Jurkat, Clone E6-1 (cell line): ENCODE results near the gene EFL1.

Experiments used
- DNase-seq: peaks from one replicate; pipeline ENCODE4 v3.0.0-alpha.2; 2011; ENCODE audit warnings: low read depth, low spot score
- H3K4me3 ChIP-seq: 2 replicates; pipeline ENCODE4 v1.5.1; 2011; ENCODE audit warnings: mild to moderate bottlenecking, low read length, control low read depth, moderate library complexity

EFL1 gene

DNA sequence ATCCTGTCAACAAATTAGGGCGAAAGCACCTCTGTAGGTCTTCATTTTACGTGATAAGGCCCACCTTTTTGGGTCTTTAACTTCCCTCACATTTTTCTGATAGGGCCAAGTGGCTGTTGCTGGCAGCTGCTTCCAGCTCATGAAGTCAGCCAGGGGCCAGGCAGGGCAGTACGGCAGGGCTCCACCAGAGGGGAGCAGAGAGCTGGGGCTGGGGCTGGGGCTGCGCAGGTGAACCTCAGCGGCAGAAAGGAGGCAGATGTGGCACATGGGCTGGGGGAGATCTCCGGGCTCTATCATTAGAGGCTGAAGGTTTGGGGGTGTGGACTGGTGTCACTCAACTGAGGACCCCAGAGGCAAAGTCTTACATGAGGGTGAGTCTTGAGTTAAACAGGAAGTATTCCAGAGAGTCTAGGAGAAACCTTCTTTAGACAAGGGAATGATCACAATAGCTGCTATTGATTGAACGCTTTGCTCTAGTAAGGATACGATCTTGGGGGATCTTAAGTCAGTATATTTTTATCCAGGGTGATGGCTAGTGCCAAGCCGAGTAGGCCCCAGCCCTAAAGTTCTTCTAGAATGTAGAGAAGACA lies 153.9 kb downstream of the EFL1 start:
- DNase-seq, result peak; percentile 24
- H3K4me3 ChIP-seq, result no peak overlapping the region

DNA sequence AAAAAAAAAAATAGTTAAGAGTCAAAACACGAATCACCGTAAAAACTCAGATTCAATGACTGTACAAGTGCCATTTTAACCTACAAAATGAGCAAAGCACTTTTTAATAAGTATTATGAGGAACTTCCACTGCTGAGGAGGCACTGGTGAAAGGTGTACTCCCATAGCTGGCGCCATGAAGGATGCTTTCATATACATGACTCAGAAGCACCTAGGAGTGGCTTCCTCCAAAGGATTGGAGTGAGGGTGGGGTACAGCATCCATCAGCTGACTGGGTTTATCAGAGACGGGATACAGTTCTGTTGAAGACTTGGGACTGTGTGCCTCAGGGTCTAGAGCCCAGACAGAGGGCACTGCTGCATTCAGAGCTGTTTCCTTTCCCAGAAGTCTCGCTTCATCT lies 155.9 kb downstream of the EFL1 start:
- DNase-seq, result no peak
- H3K4me3 ChIP-seq, result no peak overlapping the region

DNA sequence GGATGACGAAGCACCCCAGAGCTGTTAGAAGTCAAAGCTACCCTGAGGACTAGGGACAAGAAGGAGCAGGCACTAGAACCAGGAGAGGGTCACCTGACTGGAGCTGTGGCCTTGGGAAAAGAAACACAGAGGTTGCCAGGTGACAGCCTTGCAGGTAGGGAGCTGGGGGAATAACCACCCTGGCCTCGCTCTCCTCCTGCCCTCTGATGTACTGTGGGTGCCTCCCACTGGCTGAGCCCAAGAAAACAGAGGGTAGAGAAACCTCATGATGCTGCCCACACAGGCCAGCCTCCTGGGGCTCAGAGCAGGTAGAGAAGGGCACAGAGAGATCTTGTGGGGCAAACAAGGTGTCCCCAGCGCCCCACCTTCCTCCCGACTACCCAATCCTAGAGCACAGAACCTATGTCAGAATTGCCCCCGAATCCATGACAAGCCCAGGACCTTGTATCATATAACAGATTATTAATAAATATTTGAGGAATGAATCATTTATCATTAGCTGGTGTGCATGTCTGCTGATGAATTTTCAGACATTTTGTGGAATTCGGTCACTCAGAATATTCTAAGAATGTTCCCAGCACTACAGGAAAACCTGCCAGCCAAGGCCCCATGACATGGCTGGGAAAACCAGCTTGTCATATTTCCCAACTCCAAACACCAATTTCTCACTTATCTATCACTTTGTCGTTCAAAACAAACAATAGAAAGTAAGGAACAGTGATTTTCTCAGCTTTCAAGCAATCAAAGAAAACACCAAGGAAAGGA lies 156.9 kb downstream of the EFL1 start:
- no peak for DNase-seq
- no peak overlapping the region for H3K4me3 ChIP-seq

DNA sequence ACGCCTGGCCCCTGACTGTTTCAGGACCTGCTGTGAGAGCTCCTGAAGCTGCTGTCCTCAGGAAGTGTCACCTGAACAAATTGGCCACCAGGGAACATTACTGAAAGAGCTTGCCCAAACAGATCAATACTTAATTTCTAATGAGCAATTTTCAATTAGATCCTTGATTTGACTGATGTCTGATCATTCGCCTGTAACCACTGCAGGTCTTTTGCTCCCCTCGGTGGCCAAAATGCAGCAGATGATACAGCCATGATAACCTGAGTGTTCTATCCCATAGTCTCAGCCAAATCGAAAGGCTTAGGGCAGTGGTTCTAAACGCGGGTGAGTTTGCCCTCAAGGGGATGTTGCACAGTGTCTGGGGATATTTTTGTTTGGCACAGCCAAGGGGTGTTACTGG lies 159.1 kb downstream of the EFL1 start:
- H3K4me3 ChIP-seq, result no peak overlapping the region
- no peak for DNase-seq

DNA sequence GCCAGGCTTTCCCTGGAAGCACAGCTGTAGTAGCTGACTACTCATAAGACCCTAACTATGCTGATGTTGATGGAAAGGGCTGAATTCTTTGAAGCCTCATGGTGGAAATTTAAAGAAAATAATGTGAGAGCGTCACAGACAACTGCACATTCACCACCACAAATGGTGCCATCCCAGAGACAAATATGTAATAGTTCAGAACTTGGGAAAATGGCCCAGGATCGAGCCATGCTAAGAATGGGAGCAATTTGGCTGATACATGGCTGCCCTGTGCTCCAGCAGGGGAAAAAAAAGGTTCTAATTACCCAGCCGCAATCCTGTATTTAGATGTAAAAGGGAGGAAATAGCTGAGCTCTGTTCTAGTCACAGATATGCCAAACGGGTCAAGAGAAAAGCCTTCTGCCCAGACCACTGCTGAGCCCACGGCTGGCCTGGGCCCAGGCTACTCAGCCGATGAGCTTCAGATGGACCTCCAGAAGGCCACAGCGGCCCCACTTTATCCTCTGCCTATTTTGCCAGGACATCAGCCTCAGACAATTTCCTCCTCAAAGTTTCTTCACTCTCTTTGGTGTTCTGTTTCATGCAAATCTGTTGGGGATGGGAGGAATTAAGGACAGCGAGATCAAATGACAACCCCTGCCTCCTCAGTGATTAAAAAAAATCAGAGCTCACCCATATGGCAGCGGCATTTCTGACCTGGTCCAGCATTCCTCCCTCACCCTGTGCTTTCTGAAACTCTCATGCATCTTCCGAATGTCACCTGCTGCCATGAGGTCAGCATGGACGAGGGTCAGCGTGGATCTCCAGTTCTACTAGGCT lies 162.2 kb downstream of the EFL1 start:
- no peak overlapping the region for H3K4me3 ChIP-seq
- no peak for DNase-seq

DNA sequence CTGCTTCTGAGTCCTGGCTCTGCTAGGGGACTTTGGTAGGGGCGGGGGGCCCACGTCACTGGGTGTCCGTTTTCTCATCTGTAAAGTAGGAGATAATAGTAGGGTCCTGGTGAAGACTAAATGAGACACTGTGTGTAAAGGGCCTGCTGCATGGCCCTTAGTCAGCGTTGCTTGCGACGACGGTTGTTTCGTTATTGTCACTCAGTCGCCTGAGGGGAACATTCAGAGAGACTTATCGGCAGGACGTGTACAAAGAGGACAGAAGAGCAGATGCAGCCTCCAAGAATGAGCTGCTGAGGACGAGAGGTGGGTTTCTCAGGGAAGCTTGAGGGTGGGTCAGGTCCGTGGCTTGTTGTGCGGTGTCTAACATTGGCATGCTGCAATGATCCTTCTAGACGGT lies 163.9 kb downstream of the EFL1 start:
- no peak overlapping the region for H3K4me3 ChIP-seq
- DNase-seq, result no peak

DNA sequence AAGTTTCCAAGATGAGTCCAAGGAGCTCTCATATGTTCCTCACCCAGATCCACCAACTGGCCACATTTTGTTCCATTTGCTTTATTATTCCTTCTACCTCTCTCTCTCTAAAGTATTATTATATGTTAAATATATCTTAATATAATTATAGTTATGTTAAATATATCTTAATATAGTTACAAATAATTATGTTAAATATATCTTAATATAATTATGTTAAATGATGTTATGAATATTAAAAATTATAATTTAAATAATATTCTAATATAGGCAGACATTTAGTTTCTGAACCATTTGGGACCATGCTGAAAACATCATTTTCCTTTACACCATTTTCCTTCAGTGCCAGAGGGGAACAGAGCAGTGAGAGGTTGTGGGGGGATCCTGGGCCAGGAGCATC lies 166.7 kb downstream of the EFL1 start:
- no peak for DNase-seq
- H3K4me3 ChIP-seq, result no peak overlapping the region

DNA sequence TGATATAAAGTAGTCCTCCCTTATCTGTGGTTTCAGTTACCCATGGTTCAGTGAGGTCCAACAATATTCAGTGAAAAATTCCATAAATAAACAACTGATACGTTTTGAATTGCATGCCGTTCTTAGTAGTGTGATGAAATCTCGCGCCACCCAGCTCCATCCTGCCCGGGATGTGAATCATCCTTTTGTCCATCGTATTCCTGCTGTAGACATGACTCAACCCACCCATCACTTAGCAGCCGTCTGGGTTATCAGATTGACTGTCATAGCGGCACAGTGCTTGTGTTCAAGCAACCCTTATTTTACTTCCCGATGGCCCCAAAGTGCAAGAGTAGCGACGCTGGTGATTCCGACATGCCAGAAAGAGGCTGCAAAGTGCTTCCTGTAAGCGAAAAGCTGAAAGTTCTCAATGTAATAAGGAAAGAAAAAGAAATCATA lies 168.7 kb downstream of the EFL1 start:
- no peak for DNase-seq
- no peak overlapping the region for H3K4me3 ChIP-seq

DNA sequence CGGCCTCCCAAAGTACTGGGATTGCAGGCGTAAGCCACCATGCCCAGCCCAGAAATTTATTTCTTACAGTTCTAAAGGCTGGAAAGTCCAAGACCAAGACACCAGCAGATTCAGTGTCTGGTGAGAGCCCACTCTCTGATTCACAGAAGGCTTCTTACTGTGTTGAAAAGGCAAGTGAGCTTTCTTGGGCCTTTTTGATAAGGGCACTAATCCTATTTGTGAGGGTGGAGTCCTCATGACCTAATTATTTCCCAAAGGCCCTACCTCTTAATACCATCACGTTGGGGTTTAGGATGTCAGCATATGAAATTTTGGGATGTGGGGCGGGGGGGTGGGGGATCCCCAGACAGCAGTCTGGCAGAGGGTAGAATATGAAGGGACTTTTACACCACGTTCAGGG lies 169.2 kb downstream of the EFL1 start:
- no peak for DNase-seq
- no peak overlapping the region for H3K4me3 ChIP-seq

DNA sequence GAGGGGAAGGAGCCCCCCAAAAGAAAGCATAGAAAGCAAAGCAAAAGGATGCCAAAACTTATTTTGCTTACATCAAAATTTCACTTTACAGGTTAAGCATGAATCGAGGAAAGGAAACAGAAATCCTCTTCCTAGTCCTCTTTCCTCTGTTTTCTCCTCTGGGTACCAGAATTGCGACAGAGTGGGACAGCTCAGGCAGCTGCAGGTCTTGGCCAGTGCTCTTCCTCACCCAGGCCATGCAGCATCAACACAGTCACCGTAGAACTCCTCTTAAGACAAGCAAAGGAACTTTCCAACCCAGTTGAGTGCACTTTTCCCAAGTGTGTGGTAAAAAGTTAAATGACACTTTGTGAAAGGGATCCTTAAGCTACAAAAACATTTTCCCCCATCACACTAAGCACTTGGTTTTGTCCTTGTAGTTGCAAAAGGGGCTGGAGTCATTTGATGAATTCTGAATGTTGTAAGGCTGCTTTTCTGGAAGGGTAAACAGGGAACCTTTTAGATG lies 170.8 kb downstream of the EFL1 start:
- no peak overlapping the region for H3K4me3 ChIP-seq
- DNase-seq, result no peak

DNA sequence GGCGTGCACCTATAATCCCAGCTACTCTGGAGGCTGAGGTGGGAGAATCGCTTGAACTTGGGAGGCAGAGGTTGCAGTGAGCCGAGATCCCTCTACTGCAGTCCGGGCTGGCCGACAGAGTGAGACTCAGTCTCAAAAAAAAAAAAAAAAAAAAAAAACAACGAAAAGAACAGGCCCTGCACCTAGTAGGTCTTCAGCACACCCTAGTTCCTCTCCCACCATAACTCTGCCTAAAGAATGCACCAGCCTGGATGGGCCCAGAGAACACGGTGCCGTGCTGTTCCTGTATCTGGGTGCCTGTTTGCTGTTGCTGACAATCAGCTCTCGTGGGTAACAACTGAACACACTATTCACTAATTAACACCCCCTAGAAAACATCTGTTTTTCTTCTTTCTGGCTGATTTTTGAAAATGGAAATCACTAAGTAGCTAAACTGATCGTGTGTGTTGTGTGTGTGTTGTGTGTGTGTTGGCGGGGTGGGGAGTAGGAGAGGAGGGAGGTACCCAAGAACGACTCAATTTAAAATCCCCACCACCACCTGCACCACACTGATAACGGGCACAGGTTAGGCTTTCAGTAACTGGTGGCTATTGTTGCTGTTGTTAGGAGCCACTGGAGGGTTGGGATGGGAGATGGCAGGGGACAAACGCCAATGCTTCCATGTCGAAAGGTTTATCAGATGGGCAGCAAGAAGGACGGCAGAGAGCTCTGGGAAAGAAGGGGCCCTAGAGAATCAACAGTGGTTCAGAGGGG lies 176.1 kb downstream of the EFL1 start:
- H3K4me3 ChIP-seq, result no peak overlapping the region
- DNase-seq, result no peak

DNA sequence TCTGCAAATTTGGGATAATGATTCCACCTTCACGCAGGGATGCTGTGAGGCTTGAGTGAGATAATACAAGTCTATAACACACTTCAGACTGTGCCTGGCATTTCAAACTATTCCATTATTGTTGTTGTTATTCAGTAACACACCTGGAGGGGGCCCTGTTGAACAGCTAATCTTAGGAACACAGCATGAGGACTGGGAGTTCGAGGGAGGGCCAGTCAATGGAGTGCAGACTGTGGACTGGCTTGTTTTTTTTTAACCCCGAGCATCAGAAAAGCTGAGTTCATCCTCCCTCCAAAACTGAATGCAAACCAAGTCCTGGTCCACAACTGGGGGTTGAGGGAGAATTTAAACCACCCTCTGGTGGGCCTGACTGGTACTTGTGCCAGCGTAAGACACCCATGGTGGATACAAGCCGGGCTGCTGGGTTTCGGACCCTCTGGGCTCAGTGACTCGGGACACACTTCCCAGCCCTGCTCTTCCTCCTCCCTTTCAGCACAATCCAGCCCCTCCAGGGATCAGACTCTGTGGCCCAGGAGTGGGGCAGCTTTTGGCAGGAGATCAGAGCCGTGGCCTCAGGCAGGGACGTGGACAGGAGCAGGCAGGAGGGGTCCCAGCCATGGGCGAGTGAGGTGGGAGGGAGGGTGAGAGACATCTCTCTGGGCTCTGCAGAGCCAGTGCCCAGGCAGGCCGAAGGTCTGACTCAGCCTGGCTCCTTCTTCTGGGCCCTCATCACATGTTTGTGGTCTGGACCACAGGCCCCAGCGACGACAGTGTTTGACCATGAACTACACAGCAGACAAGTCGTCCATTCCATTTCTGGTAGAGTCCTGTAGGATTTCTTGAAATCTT lies 180.4 kb downstream of the EFL1 start:
- no peak for DNase-seq
- no peak overlapping the region for H3K4me3 ChIP-seq

DNA sequence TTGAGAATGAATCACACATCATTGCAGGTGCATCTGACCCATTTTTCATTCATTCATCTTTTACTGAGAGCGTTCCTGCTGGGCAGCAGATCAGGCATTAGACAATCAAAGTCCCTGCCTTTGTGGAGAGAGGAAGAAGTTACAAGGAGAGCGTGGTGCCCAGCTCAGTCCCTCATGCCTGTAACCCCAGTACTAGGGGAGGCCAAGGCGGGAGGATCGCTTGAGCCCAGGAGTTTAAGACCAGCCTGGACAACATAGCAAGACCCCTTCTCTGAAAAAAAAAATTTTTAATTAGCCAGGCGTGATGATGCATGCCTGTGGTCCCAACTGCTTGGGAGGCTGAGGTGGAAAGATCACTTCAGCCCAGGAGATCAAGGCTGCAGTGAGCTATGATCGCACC lies 181.8 kb downstream of the EFL1 start:
- no peak overlapping the region for H3K4me3 ChIP-seq

More for the DNA sequence above, 181.8 kb downstream of the EFL1 start:
- DNase-seq, result no peak
